Measurements from ENCODE around the gene SLC66A3.
"Not testable (repeated sequence)": the region's sequence is repeated elsewhere in the genome, so short reads cannot be mapped to it uniquely, and the experiment has no call there.

SLC66A3 gene

GRCh38 chr2:11165046-11165445 lies 9.8 kb downstream of the SLC66A3 start:
- DNase-seq: not testable (repeated sequence)

GRCh38 chr2:11166476-11166875 lies 11.2 kb downstream of the SLC66A3 start:
- no peak for DNase-seq

DNA sequence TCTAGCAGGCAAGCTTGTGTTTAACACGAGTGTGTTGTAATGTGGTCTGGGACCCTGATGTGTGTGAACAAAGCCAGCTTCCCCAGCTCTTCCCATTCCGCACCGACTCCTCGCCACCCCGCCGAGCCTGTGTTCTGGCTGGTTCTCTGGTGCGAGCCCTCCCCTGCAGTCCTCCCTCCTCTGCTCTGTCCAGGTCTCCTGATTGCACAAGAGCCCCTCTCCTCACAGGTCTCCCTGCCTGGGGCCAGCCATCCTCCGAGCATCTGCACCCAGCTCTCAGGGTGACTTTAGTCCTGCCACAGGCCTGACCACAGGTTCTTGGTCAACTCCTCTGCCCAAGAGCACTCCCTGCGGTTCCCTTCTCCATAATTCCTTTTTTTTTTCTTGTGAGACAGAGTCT lies 13.2 kb downstream of the SLC66A3 start:
- DNase-seq: no peak

DNA sequence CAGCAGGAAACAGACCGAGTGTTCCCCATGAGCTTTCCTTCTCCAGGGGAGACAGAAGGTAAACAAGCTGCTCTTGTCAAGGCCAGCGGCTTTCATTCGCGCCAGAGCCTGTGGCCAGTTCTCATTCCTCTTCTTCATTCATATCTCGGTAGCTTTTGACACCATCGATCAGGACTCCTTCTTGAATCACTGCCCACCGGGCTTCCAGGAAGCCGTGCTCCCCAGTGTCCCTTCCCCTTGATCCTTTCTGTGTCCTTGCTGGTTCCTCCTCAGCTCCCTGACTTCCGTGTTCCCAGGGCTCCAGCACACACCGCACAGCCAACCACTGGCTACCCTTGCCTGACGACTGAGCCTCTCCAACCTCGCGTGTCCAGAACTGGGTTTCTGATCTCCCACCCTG lies 14.1 kb downstream of the SLC66A3 start:
- DNase-seq: no peak

- DNase-seq: no peak
These were observed 19.0 kb downstream of the SLC66A3 start for GRCh38 chr2:11174222-11174621.

DNA sequence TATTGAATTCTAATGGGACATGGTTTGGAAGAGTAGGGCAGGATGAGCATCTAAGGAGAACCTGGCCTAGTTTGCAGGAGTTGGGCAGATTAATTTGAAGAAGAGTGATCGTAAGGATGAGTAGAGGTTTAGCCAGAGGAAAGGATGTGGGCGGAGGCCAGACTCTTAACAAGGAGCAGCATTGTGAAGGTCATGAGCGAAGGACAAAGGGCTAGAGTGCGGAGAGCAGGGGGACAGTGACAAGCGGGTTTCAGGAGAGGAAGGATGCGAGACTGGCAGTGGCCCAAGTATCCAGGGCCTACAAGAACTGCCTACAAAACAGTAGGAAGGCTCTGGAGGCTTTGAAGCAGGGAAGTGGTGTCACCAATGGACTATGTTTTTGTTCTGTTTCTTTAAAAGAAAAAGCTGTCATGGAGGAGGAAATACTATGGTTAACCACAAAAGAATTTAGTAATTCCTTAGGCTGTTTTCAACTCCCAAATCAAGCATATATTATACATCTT lies 20.1 kb downstream of the SLC66A3 start:
- no peak for DNase-seq

GRCh38 chr2:11177871-11178690 lies 22.8 kb downstream of the SLC66A3 start:
- no peak for DNase-seq

- DNase-seq: no peak
These were observed 23.9 kb downstream of the SLC66A3 start for GRCh38 chr2:11179196-11179595.

- DNase-seq: no peak
These were observed 24.6 kb downstream of the SLC66A3 start for GRCh38 chr2:11179899-11180298.

DNA sequence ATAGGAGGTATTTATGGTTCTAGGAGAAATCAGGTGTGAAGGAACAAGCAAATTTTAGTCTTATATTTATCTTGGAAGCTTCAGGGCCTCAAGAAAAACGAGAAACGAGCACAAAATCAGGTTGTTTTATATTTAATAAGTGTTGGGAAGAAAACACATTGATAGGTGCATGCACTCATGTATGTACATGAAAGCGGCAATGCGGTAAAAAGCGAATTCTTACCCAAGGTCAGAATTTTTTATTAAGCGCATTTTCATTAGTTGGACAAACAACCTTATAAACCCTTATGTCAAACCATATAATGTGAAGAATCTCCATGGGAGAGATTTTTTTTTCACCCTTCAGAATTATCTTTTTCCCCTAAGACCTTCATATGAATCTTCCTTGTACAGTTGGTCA lies 25.4 kb downstream of the SLC66A3 start:
- DNase-seq: no peak

DNA sequence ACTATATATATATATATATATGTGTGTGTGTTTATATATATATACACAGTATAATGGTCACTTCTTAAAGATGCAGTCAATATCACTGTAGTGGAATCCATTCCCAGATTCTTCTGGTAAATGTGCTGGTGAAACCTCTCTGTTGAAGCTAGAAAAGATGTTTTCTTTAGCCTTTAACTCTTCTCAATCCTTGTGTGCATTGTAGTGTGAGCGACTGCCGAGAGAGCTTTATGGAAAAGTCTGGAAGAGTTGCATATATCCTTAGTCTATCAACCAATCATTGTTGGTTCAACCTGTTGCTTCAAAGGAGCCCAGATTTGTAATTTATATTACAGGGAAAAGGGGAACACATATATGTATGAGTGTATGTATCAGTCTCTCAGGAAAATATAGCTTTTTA lies 27.7 kb downstream of the SLC66A3 start:
- no peak for DNase-seq

DNA sequence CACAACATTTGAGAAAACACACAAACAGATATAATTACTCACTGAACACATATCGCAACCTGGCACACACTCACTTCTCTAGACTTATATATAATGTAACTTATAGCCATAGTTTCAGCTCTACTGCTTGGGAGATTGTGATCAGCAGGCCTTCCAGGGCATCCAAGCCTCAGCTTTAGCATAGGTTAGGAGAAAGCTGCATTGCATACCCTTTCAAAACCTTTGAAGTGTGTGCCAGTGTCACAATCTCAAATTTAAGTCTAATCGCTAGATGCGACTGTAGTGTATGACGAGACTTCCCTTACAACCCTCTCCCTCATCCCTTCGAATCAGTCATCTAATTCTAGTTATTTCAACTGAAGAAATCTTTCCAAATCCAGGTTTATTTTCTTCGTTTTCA lies 30.9 kb downstream of the SLC66A3 start:
- DNase-seq: no peak

GRCh38 chr2:11187083-11187619 lies 31.9 kb downstream of the SLC66A3 start:
- DNase-seq: no peak

DNA sequence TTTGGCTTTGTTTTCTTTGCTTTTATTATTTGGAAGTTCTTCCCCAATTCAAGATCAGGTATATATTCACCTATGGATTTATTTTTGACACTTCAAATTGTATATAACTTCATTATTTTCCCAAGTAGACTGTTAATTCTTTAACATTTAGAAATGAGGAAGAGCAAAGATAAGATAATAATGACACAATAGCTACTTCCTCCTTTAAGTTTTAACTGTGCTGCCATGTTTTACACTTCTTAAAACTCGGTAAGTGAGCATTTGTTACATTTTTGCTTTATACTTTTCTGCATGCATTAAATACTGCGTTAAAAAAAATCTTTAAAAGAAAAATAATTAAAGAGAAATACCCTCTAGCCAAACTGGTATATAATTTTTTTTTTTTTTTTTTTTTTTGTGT lies 32.5 kb downstream of the SLC66A3 start:
- DNase-seq: no peak

DNA sequence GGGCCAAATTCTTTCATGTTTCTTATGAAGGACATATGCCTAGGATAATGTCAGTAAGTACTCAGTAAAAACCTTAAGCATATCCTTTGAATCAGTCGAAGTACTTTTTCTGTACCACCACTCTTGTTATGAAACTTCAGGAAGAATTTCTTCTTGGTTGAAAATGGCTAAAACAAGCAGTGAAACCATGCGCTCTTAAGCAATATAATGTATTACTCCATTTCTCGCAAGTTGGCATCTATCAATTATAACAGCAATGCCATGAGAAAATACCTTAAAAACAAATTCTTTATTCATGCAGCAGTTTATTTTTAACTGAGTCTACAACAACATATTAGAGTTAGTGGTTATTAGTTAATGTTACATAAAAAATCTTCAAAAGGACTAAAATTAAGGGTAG lies 41.0 kb downstream of the SLC66A3 start:
- DNase-seq: no peak

- no peak for DNase-seq
These were observed 45.4 kb downstream of the SLC66A3 start for GRCh38 chr2:11200651-11201050.

GRCh38 chr2:11201969-11202368 lies 46.7 kb downstream of the SLC66A3 start:
- no peak for DNase-seq

- DNase-seq: no peak
These were observed 48.2 kb downstream of the SLC66A3 start for GRCh38 chr2:11203480-11203879.

- no peak for DNase-seq
These were observed 52.8 kb downstream of the SLC66A3 start for GRCh38 chr2:11208083-11208482.

DNA sequence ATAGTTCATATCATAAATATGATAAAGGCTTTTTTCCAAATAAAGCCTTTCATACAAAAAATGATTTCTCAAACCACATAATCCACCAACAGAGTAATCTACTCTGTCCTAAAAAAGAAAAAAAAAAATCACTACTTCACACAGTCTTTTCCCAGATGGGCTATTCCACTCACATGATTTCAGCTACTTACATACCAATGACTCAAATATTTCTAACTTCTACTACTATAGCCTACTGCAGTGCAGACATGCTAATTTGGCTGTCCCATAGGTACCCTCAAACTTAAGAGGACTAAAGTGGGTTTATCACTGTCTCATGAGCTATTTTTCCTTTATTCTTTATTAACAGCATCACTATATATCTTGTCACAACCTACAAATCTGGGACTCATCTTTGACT lies 57.4 kb downstream of the SLC66A3 start:
- no peak for DNase-seq

- DNase-seq: no peak
These were observed 57.9 kb downstream of the SLC66A3 start for GRCh38 chr2:11213090-11213638.

GRCh38 chr2:11213975-11214374 lies 58.7 kb downstream of the SLC66A3 start:
- DNase-seq: no peak

DNA sequence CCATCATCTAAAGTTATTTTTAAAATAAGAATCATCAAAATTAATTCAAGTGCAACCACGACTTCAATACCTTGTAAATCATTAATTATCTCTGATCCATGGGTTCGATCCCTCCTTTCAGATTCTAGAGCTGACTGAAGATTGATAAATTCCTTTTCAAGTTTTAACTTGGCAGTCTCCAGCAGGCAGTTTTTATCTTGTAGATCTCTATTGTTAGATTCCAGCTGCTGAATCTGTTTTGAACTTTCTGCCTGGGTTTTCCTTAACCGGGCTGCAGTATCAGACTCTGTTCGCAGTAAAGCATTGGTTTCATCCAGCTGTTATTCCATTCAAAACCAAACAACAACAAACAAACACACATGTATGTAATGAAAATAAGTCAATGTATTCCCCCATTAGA lies 59.5 kb downstream of the SLC66A3 start:
- no peak for DNase-seq

DNA sequence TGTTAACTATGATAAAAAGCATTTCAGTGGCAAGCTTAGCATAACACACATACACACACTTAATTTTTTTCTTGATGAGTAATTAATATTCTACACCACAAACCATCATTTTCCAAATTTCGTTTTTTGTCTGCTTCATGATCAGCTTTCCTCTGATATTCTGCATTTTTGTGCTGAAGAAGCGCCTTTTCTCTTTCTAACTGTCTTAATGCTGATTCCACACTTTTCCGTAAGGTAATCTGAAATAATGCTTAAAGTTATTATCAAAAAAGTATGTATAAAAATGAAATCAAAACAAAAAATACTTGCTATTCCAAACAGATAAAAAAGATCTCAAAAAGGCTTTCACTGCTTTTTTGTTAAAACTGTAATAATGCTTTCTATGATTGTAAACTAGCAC lies 60.1 kb downstream of the SLC66A3 start:
- DNase-seq: no peak
